AG04450 (cell line): ENCODE results near the gene GAS7. TPM values are rescaled to one million over a fixed set of nuclear protein-coding genes. Genes with fewer than 3 reads are reported as not detected.

Source experiments
- CTCF ChIA-PET: fragments of 300-600, 350-600 bp; formaldehyde crosslinking; extraction: SDS; loops from one replicate; lab custom pipeline; 2022; ENCODE audit warnings: antibody characterized with exemption, inconsistent platforms; lab: Charles Lee
- POLR2A ChIA-PET: fragments of 350-600 bp; formaldehyde crosslinking; extraction: SDS; loops from one replicate; lab custom pipeline; 2021; ENCODE audit warnings: antibody characterized with exemption, inconsistent platforms; lab: Yijun Ruan, JAX
- DNase-seq: peaks from one replicate; pipeline ENCODE4 v3.0.0-alpha.2; 2011; ENCODE audit warnings: low read depth, low spot score
- H3K27ac ChIP-seq: one replicate; pipeline ENCODE4 v1.5.1; 2012; ENCODE audit warnings: low read depth, low read length, control low read depth
- H3K27me3 ChIP-seq: one replicate; pipeline ENCODE4 v1.6.0; 2012; ENCODE audit warnings: low read length; ENCODE audit not compliant: control insufficient read depth, insufficient read depth
- H3K4me3 ChIP-seq: 2 replicates; pipeline ENCODE4 v1.5.1; 2011; ENCODE audit warnings: mild to moderate bottlenecking, low read depth, low read length, control low read depth
- H3K9me3 ChIP-seq: 2 replicates; pipeline ENCODE4 v1.5.1; 2012; ENCODE audit warnings: low read length; ENCODE audit not compliant: control insufficient read depth, insufficient read depth
- polyA plus RNA-seq: library from polyadenylated mRNA; depleted of rRNA; stranded (reverse); fragments of >200 nt; gene quantifications from 2 replicates; pipeline ENCODE4 v1.2.3, GENCODE V29; 2011
- TF ChIP-seq, protein P1 (sequence below): IDR thresholded peaks from 2 replicates; pipeline ENCODE4 v1.5.1; 2011; ENCODE audit warnings: low read depth, low read length, control low read depth, inconsistent platforms

Gene GAS7
- polyA plus RNA-seq, 1 experiment: 5.6 TPM

DNA sequence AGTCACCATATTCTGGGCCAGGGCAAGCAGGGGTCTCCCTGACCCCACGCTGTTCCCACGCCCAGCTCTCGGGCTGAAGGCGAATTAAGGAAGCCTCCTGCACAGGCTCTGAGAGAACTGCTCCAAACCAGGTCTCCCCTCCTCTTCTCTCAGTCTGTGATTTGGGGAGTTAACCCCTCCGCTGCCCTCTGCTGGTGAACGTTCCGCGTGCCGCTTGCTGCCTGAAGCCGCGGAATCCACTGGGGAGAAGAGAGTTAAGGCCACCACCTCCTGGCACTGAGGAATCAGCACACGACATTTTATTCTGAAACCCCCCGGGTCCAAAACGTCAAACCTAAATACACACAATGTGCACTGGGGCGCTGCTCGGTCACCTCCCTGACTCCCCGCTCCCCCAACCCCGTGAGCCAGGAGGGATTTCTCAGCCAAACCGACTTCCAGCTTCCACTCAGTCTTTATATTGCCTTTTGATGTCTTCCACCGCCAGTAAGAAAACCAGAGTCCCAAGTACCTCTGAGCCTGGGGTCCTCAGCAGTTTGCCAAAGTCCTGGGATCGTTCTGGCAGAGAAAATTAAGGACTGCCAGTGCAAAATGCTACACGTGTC is 238.9 kb downstream of the GAS7 start:
- no peaks in the 10 kb centered on the region for H3K27me3 ChIP-seq

DNA sequence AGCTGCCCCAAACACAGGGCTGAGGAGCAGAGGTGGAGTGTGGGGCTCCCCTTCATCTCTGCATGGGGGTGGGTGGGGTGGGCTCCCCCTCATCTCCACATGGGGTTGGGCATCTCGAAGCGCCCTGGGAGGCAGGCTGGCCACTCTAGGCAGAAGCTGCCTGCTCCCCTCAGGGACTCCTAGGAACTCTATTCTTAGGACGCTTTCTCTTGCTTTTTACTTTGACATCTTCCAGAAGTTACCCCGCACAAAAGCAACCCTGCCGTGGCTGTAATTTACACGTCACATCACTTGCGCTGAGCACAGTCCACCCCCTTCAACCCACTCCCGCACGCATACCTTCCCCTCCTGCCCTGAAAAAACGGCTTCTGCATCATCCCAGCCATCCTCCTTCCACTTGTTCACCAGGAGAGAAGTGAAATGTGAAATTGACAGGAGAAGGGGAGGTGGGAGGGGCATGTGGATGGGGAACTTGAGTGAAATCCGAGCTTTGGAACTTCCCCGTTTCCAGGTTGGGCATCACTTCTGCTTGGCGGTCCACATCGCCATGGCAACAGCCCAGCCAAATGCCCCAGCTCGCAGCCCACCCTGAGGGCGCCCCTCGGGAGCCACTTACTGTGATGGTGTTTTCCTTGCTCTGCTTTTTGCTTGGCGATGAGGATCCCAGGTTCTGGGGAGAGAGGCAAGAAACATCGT is 239.7 kb downstream of the GAS7 start:
- no peaks in the 10 kb centered on the region for H3K27me3 ChIP-seq
- POLR2A ChIA-PET: no interaction called here
- H3K9me3 ChIP-seq: no peaks in the 10 kb centered on the region; the same call in 1 of the 2 replicates
- CTCF ChIA-PET: interaction anchor here (0.9 to 2.7 kb wide), 5 partner anchors 10 to 659 kb away, joined by 3 to 12 read pairs (median 3); no protein-coding TSS in a partner anchor
- H3K4me3 ChIP-seq: no peak overlapping the region
- TF ChIP-seq, protein P1, sequence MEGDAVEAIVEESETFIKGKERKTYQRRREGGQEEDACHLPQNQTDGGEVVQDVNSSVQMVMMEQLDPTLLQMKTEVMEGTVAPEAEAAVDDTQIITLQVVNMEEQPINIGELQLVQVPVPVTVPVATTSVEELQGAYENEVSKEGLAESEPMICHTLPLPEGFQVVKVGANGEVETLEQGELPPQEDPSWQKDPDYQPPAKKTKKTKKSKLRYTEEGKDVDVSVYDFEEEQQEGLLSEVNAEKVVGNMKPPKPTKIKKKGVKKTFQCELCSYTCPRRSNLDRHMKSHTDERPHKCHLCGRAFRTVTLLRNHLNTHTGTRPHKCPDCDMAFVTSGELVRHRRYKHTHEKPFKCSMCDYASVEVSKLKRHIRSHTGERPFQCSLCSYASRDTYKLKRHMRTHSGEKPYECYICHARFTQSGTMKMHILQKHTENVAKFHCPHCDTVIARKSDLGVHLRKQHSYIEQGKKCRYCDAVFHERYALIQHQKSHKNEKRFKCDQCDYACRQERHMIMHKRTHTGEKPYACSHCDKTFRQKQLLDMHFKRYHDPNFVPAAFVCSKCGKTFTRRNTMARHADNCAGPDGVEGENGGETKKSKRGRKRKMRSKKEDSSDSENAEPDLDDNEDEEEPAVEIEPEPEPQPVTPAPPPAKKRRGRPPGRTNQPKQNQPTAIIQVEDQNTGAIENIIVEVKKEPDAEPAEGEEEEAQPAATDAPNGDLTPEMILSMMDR: no peak
- no peak for DNase-seq
- no peak overlapping the region for H3K27ac ChIP-seq

More for the DNA sequence above, 238.9 kb downstream of the GAS7 start:
- CTCF ChIA-PET: interaction anchor here (0.9 to 2.7 kb wide), 4 partner anchors 30 to 658 kb away, joined by 3 to 12 read pairs (median 4); no protein-coding TSS in a partner anchor
- POLR2A ChIA-PET: interaction anchor here (0.6 kb wide), 1 partner anchor 125 kb away, joined by 3 read pairs; no protein-coding TSS in a partner anchor
- Histone ChIP-seq H3K27ac (no peak overlapping the region), H3K9me3 (no peaks in the 10 kb centered on the region; the same call in 1 of the 2 replicates), H3K4me3 (no peak overlapping the region)
- TF ChIP-seq, protein P1: peak; percentile 65
- DNase-seq: no peak

DNA sequence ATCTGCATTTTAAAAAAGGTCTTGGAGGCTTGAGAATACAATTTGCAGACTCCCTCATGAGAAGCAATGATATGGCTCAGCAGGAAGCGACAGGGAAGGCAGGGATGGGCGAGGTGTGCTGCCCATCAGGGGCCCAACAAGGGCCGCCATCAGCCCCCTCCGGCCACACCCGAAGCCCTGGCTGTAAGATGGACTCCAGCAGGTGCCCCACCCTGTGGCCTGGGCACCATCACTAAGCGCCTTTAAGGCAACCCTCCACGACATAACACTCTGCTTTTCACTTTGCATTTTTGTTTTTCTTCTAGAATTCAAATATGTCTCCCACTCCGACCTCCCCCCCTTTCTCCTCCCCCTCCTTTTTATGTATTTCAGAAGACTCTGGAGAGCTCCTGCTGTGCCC is 241.2 kb downstream of the GAS7 start:
- H3K9me3 ChIP-seq: no peaks in the 10 kb centered on the region; the same call in 1 of the 2 replicates
- no peak overlapping the region for H3K4me3 ChIP-seq
- TF ChIP-seq, protein P1: no peak
- H3K27me3 ChIP-seq: no peaks in the 10 kb centered on the region
- H3K27ac ChIP-seq: no peak overlapping the region
- CTCF ChIA-PET: interaction anchor here (1.2 to 2.7 kb wide), 2 partner anchors 28 to 660 kb away, joined by 3 to 12 read pairs; no protein-coding TSS in a partner anchor
- POLR2A ChIA-PET: no interaction called here
- no peak for DNase-seq

DNA sequence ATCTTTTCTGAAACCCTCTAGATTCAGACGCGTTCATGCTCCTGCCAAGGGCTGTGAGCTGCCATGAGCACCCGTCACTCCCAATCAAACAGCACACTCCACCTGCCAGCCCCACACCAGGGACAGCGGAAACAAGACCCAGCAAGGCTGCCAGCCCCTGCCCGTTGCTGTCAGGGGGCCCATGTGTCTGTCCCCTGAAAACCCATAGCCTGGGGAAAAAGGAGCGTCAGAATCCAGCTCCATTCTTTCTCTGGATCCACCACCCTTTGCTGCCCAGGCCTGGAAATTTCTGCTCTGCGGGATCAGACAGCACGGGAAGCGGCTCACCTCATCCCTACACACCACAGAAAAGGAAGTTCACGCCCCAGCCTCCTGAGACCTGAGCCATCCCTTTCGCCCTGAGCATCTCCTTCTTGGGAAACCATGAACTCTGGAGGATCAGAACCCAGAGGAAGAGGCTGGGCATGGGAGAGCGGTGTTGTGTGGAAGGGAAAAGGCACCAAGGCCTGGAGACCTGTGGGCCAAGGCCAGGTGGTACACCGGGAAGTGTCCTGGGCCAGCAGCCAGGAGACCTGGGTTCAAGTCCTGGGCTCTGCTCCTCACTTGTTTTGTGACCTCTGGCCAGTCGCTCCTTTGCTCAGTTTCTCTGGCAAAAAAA is 241.8 kb downstream of the GAS7 start:
- DNase-seq: no peak
- Histone ChIP-seq H3K27me3 (no peaks in the 10 kb centered on the region), H3K4me3 (no peak overlapping the region), H3K27ac (no peak overlapping the region), H3K9me3 (no peaks in the 10 kb centered on the region; the same call in 1 of the 2 replicates)
- TF ChIP-seq, protein P1: no peak
- CTCF ChIA-PET: interaction anchor here (1.2 kb wide), 1 partner anchor 27 kb away, joined by 3 read pairs; no protein-coding TSS in a partner anchor
- POLR2A ChIA-PET: no interaction called here
